GM19452 (cell line): ENCODE results near the gene MKNK1.

Experiments used
- ATAC-seq: cut with Tn5 transposase; IDR thresholded peaks from one replicate; pipeline ENCODE4 v1.9.1; 2021; ENCODE audit not compliant: unreplicated experiment

Gene MKNK1

DNA sequence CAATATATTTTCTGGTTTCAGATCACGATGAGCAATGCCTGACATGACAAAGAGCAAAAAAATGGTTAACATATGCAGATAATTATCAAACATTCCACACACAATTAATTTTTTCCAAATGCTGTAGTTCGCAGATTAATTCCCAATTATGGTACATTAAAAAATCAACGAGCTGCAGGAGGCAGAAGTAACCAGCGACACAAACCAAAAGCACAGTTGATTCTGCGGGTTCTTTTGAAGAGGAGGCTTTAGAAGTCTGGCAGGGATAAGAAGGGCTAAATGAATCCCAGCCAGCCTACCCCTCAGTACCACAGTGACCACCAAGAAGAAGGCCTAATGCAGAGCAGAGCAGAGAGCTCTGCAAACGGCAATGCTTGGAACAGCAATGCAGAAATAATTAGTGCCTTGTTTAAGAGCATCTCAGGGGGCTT lies 35.6 kb downstream of the MKNK1 start:
- no peak for ATAC-seq

GRCh38 chr1:46563341-46563740 lies 40.7 kb downstream of the MKNK1 start:
- ATAC-seq = no peak

DNA sequence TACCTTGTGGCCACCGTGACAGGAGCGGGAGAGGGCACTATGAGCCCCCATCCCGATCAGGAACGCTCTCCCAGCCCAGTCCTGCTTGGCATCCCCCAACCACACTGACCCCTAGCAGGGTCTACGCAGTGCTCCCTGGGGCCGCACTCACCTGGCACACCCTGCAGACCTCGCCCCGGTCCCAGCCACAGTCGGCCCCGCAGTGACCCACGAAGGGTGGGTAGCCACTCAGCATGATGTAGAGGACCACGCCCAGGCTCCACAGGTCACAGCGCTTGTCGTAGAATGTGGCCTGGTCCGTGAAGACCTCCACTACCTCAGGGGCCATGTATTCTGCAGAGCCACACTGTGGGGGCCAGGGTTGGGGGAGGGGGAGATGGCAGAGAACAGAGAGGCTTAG lies 41.6 kb downstream of the MKNK1 start:
- ATAC-seq = no peak

- ATAC-seq = no peak
Measured at GRCh38 chr1:46558966-46559365, 45.1 kb downstream of the MKNK1 start.

GRCh38 chr1:46558141-46558963 lies 45.7 kb downstream of the MKNK1 start:
- ATAC-seq = no peak

DNA sequence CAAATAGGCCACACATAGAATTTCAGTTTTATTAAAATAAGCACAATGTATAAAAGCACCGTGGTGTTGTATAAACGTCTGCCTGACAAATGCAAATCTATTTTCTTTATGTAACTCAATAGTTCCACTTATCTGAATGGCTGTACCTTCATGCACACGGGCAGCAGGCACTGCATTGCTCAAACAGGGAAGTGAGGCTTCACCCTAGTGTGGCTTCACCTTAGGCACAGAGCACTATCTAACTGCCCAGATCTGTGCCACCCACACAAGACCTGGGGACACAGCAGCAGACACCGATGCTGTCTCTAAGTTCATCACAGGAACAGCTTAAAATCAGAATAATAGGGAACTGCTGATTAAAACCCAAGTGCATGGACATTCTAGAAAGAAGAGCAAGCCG lies 46.7 kb downstream of the MKNK1 start:
- no peak for ATAC-seq

DNA sequence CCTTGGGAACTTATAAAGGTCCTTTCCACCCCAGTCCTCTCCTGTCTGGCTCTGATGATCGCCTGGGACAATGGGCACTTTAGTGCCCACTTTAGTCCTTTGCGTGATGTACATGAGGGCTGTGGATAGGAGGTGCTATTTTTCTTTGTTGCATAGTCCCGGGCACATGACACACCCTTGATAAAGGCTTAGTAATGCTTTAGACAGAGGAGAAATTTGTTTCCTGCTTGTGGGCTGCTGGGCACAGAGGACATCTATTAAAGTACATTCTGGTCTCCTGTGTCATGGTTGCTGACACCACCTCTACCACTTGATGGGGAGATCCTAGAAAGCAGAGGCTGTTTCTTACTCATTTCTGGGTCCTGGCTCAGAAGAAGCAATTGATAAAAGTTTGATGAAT lies 47.2 kb downstream of the MKNK1 start:
- no peak for ATAC-seq

GRCh38 chr1:46555826-46556619 lies 48.0 kb downstream of the MKNK1 start:
- no peak for ATAC-seq

- no peak for ATAC-seq
Measured at GRCh38 chr1:46554597-46555381, 49.3 kb downstream of the MKNK1 start.

- ATAC-seq = no peak
Measured at GRCh38 chr1:46554236-46554596, 49.9 kb downstream of the MKNK1 start.

DNA sequence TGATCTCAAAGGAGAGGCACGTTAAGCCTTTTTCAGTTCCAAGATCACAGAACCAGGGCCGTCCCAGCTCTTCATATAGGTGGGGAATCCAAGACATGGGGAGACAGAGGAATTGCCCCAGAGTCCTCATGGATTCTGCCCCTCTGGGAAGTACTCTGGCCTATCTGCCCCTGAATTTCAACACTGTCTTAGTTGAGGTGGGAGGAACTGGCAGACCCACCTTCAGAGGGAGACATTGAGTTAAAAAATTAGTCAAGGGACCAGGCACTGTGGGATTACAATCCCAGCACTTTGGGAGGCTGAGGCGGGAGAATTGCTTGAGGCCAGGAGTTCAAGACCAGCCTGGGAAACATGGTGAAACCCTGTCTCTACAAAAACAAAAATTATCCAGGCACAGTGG lies 50.6 kb downstream of the MKNK1 start:
- ATAC-seq = no peak

DNA sequence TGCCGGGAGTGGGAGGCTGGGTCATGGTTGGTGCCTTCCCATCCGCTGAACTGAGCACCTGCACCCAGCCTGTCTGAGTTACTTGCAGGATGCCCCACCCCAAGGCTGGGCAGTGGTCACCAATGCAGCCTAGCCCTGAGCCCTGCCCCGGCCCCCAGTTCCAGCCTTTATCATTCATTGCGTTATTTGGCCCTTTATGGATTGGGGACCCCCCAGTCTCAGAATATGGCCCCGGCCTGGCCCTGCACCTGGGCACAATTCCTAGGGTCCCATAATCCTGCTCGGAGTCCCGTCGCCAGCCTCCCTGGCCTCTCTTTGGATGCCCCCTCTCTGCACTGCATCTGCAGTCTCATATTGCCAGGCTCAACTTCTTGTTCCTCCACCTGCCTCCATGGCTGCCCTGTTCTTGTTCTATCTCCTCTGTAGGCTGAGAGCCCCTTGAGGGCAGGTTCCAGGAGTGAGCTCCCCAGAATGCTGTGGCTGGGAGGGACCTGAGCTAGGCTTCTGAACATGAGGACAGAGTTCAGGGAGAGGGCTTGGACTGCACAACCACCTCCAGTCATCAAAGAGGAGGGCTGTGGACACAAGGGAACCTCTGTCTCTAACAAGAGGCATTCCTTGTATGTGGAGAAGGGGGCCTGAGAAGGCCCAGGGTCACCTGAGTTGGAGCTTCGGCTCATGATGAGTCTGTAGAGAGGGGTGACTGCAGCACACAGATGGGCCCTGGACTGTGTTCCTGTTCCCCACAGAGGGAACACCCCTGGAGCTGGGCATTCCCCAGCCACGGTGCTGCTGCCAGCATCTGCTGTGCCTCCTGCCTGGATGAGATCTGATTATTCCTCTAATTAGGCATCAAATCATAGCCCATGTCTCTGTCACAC lies 51.5 kb downstream of the MKNK1 start:
- ATAC-seq = no peak

DNA sequence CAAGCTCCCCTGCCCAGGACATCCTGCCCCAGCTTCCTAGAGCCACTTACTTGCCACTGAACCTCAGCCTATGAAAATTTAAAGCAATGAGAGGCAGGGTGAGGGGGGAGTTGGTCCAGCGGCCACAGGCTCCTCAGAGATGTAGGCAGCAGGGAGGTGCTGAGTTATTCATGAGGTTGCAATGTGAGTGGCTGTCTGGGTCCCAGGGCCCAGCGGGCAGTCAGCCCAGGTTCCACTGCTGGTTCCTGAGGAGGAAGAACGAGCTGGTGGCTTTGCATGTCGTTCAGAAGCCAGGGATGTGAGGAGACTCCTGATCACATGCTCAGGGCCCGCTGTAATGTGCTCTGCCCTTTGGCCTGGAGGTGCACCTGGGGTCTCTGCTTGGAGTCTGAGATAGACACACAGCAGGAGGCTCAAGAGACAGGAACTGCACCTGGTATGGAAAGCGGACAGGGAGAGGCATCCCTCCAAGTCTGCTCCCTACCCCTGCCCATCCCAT lies 52.4 kb downstream of the MKNK1 start, which contains the start of gene KNCN:
TSS of gene KNCN (minus strand) at position 51 of the 499 bp plus-strand sequence. CDS start 432 bp downstream, outside the sequence.
- ATAC-seq = no peak

DNA sequence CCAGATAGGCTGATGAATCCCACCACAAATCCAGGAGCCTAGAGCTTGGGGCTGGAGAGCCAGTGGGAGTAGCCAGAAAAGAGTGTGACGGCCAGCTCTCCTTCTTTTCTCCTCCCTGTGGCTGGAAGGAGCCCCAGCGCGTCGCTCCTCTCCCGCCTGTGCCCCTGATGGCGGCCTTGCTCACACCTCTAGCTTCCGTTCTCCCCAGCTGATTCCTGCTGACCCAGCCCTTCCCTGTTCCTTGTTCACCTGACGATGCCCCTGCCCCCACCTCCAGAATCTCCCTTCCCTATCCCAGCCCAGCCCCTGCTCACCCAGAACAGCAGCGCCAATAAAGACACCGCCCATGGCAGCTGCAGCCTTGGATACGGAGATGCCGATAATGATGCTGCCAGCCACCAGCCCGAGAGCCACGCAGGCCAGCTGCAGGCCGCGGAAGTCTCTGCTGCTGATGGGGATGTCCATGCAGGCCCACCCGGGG lies 53.3 kb downstream of the MKNK1 start:
- no peak for ATAC-seq

DNA sequence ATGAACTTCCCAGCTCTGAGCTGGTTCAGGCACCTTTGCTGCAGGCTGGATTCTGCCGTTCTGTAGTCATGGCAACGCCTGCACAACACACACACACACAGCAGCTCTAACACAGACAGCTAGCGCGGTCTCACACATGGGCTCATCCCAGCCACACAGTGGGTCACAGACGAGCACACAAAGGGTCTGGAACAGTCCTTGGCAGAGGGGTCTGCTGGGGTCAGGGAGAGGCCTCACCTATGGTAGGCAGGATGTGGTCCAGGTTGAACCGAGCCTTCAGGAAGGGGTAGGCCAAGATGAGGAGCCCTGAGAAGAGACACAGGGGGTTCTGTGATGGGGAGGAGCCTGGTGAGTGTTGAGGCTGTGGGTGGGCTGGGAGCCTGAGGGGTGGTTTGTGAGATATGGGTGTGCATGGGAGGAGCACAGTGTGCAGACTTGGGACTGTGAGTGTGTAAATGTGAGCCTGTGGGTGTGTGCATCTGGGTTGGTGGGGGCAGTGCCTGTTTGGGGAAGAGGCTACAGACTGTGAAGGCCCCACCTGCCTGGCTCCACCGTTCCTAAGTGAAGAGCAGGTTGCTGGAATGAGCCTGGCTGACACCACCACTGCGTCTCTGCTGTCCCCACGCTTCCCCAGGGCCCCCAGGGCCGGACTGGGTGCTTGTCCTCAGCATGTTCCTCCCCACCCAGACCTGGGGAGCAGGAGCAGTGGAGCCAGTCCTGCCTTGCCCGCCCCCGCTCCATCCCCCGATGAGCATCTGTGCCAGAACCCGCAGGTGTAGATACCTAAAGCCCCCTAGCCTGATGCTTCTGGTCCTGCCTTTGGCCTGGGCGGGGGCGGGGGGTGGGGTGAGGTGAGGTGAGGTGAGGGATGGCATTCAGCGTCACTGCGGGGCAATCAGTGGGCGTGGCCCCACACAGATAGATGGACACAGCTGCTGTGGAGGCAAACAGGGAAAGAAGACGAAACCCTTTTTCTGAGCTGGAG lies 54.1 kb downstream of the MKNK1 start:
- no peak for ATAC-seq

- no peak for ATAC-seq
Measured at GRCh38 chr1:46547481-46548383, 56.3 kb downstream of the MKNK1 start.

DNA sequence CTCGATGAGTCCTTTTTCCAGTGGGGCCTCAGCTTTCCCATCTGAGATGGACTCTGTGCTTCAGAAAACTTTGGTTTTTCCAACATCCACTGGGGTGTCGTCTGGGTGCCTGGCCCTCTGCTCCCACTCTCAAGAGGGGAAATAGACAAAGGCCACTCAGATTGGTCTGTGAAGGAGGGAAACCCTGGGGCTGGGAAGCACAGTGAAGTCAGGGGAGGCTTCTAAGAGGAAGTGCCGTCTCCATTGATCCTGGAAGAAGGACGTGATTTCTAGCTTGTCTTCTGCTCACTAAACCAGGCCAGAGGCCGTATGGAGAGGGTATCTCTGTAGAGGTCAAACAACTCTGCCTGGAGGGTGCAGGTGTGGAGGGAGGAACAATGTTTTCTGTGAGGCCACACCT lies 57.9 kb downstream of the MKNK1 start:
- no peak for ATAC-seq

DNA sequence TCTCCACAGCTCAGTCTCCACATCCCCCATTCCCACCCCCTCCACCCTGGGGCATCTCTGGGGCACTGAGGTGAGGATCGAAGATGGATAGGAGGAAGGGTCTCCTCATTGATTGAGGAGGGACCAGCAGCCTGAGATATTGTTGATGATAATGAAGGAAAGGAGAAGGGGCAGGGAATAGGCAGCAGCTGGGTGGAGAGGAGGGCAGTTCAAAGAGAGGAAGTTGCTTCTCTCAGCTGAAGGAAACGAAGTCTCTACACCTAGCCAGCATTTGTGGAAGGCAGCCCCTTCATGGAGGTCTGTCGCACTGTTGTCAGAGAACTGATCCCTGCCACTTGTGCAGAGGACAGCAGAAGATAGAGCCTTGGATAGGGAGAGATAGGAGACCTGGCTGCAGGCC lies 58.3 kb downstream of the MKNK1 start:
- no peak for ATAC-seq
